LNCaP clone FGC (cell line): ENCODE results near the gene PPP1R9B.

Experiments
- DNase-seq: peaks from one replicate; pipeline ENCODE4 v3.0.0-alpha.2; 2011; ENCODE audit warnings: low read depth
- H3K4me3 ChIP-seq: 2 replicates; pipeline ENCODE4 v1.5.1; 2011; ENCODE audit warnings: mild to moderate bottlenecking, low read depth, low read length, control low read depth
- TF ChIP-seq, protein P1 (sequence below): IDR thresholded peaks from 2 replicates; pipeline ENCODE4 v1.5.1; 2012; ENCODE audit warnings: mild to moderate bottlenecking; ENCODE audit not compliant: control insufficient read depth, insufficient read depth; ENCODE audit errors: extremely low read depth

Gene PPP1R9B

DNA sequence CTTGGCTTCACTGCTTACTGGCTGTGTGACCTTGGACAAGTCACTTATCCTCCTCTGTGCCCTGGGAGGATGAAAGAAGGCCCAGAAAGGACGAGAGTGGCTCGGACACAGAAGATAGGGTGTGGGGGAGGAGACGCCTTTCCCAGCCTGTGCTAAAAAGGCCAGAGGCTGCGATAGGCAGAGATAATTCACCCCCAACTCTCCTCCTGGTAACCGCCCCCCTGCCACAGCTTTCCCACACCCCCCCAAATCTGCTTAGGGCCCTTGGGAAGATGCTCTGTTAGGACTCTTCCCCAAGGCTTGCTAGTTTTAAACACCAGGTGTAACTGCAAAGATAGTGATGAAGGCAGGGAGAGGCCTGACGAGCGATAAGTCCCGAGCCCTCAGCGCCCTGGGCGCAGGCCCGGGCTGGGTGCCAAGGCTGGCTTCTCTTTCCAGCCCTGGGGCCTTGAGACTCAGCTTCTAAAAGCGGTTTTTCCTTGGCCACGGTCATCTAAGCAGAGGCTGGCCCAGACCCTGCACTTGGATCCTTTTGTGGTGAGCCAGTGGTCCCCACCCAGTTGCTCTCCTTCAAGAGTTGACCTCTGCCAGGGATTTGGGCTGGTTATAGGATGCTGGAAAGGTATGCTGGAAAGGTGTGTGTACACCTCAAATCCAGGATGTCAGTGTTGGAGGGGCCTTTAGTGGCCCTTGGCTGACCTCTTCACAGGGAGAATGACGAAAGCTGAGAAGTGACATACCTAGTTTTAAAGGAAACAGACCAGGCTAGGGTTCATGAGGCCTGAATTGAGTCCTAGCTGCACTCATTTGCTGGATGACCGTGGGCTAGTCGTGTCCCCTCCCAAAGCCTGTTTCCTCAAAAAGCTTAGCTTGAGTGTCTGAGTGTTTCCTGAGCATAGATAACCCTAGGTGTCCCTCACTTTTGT is 3.4 kb upstream of the PPP1R9B start:
- TF ChIP-seq, protein P1, sequence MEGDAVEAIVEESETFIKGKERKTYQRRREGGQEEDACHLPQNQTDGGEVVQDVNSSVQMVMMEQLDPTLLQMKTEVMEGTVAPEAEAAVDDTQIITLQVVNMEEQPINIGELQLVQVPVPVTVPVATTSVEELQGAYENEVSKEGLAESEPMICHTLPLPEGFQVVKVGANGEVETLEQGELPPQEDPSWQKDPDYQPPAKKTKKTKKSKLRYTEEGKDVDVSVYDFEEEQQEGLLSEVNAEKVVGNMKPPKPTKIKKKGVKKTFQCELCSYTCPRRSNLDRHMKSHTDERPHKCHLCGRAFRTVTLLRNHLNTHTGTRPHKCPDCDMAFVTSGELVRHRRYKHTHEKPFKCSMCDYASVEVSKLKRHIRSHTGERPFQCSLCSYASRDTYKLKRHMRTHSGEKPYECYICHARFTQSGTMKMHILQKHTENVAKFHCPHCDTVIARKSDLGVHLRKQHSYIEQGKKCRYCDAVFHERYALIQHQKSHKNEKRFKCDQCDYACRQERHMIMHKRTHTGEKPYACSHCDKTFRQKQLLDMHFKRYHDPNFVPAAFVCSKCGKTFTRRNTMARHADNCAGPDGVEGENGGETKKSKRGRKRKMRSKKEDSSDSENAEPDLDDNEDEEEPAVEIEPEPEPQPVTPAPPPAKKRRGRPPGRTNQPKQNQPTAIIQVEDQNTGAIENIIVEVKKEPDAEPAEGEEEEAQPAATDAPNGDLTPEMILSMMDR = no peak
- no peak for DNase-seq
- H3K4me3 ChIP-seq = no peak overlapping the region

DNA sequence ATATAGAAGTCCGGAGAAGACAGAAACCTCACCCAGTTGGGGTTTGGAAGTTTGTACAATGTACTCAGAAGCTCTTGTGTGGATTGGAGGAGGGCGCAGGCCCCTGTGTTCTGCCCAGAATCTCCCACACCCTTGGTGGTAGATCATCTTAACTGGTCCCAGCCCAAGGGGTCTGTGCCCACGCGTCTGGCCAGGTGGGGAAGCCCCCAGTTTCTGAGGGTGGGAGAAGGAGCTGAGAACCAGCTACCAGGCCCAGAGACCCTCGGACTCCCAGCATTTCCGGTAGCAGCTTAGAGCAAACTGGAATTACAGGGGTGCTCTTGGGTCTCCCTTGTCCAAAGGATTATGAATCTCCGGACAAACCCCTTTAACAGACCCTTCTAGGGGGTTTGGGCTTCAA is 2.3 kb upstream of the PPP1R9B start:
- TF ChIP-seq, protein P1 = no peak
- H3K4me3 ChIP-seq = peak overlapping the region; percentile 66
- no peak for DNase-seq

DNA sequence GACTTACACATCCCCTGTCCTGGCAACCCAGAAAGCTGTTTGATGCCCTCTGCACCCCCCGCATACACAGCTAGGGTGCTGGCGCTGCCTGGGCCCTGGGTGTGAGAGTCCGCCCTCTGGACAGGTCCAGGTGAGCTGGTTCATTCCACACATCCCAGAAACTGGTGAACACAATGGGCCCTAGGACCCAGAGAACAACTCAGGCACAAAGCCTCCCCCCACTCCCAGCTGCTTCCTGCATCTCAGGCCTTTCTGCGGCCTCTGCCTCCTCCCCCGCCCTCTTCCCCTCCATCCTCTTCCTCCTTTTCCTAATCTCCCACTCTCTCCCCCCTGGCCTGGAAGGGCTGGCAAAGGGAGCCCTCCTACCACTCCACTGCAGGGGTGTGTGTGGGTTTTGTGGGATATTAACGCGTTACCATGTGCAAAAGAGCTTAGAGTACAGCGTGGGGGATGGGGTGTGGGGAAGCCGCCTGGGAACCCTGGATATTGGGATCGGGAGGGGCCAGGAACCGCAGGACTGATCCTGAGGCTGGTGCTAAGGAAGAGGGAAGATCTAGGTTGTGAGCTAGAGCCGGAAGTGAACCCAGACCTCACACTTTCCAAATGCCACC is 1.6 kb upstream of the PPP1R9B start:
- peak; percentile 81 for DNase-seq
- TF ChIP-seq, protein P1 = no peak
- H3K4me3 ChIP-seq = peak overlapping the region; percentile 66

DNA sequence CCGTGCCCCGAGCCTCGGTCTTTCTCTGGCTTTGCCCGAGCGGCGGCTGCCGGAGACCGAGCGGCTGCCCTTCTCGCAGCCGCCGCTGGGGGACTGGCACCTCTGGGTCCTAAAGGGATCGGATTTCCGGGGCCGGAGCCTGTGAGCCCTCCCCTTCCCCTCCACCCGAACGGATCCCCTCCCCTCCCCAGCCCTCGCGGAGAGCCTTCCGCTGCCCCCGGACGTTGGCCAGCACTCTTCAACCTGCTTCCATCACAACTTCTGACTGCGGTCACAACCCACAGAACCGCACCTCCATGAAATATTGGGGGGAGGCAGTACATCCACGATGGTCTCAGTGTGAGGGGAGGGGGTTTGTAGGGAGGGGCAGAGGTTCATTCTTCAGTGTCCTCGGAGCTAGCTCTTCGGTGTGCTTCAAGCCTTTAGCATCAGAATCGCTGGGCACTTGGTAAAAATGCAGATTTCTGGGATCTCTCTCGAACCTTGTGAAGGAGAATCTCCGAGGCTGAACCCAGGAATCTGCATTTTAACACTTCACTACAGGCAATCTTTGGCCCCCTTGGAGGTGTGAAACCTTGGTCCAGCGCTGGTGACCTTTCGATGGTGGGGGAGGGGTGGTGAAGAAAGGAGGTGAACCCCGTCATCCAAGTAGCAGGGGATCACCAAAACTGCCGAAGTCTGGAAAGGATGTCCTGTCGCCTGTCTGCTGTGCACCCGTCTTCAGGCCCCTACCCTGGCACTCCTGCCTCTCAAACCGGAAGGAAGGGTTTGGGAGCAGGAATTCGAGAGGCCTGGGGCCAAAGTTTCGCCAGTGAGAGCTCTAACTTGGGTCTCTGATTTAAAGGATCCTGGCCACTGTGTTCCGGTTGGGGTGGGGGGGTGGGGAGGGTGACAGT is 812 bp upstream of the PPP1R9B start:
- DNase-seq = peak; percentile 70
- peak overlapping the region; percentile 82 for H3K4me3 ChIP-seq
- TF ChIP-seq, protein P1 = peak; percentile 48

DNA sequence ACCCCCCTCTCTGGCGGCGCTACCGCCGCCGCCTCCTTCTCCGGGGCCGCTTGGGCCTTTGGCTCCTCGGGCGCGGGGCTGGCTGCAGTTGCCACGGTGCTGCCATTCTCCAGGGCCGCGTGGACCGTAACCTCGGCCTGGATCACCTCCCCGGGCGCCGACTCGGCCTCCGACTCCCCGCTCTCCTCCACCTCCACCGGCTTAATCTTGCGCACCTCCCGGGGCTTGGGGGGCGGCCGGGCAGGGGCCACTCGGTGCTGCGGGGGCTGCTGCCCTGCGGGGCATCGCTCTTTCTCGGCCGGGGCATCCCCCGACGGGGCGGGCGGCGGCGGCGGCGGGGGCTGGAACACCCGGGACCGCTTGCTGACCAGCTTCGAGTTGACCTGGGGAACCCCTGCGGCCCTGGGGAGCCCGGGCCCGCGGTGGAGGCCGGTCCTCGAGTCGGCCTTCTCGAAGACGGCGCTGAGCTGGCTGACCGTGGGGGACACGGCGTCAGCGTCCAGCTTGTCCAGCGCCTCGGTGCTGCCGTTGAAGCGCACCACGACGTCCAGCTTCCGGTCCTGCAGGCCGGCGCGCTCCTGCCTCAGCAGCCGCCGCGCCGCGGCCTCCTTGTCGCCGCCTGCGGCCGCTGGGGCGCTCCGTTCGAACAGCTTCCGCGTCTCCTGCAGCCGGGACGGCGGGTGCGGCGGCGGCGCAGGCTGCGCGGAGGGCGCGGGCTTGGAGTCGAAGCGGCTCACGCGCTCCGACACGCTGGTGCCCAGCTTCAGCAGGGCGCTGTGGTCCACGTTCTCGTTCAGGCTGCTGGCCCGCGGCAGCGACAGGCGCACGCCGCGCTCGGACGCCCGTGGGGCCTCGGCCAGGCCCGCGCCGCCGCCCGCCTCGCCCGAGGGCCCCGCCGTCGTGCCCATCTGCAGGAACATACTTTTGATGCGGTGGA is 792 bp downstream of the PPP1R9B start:
- peak overlapping the region; percentile 82 for H3K4me3 ChIP-seq

More for the DNA sequence above, 792 bp downstream of the PPP1R9B start:
- DNase-seq = no peak
- TF ChIP-seq, protein P1 = peak; percentile 16; the same call in 1 of the 2 replicates
